Keratinocyte (primary cell): ENCODE results near the gene NCKAP5.

Source experiments
- CTCF ChIP-seq, 3 experiments: IDR thresholded peaks in 1 of 3; conservative IDR thresholded peaks in 1 of 3; optimal IDR thresholded peaks in 1 of 3; 2 replicates in 2 of 3; 3 replicates in 1 of 3; pipeline versions ENCODE3 to v1.5.1; 2011; ENCODE audit warnings: low read length in 3 of 3, mild to moderate bottlenecking in 3 of 3, moderate library complexity in 2 of 3, control low read depth in 1 of 3, inconsistent platforms in 1 of 3; ENCODE audit not compliant: insufficient read depth in 2 of 3; ENCODE audit errors: extremely low read depth in 1 of 3
- EZH2 ChIP-seq: IDR thresholded peaks from one replicate; pipeline ENCODE4 v1.6.1; 2012; ENCODE audit warnings: inconsistent platforms, mild to moderate bottlenecking, low read length, moderate library complexity

DNA sequence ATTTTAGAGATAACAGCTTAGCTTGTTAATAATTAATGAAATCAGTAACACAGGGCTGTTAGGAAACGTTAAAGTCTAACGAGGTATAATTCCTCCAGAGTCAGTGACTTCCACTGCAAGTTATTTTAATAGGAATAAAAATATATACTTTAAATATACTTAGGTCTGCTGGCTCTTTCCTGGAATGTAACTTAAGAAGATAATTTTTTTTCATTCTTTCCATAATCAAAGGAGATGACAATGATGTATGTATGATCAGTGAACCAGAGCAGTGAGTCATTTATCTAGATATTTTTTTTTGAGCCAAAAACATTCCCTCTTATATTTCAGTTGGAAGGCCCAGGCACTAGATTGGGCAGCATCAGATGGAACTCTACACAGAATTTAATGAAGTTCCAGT is 794.1 kb downstream of the NCKAP5 start:
- TF ChIP-seq CTCF (optimal IDR thresholded peaks at IDR 0.05 in 1 of 3, IDR thresholded peaks at IDR 0.05 in 1 of 3, conservative IDR thresholded peaks at IDR 0.05 in 1 of 3; ENCODE audit: extremely low read depth in 1 of 3, insufficient read depth in 2 of 3, low read length in 3 of 3) (no peak), EZH2 (no peak)
